Type B pancreatic cell (in vitro differentiated cells): ENCODE data around the gene LMAN2L. TPM values are rescaled to one million over a fixed set of nuclear protein-coding genes. Genes with fewer than 3 reads are reported as not detected.

Experiments
- DNase-seq: peaks from one replicate; pipeline ENCODE4 v3.0.0; 2021; ENCODE audit warnings: mixed read lengths; ENCODE audit not compliant: unreplicated experiment; ENCODE audit errors: extremely low spot score
- H3K27ac Mint-ChIP-seq: 2 replicates; pipeline ENCODE4 v1.8.0; 2021; ENCODE audit warnings: mild to moderate bottlenecking, mixed read lengths
- H3K27me3 Mint-ChIP-seq: 2 replicates; pipeline ENCODE4 v1.8.0; 2021; ENCODE audit warnings: mixed read lengths
- H3K36me3 Mint-ChIP-seq: 2 replicates; pipeline ENCODE4 v1.8.0; 2021; ENCODE audit warnings: mixed read lengths
- H3K4me1 Mint-ChIP-seq: one replicate; pipeline ENCODE4 v1.8.0; 2021; ENCODE audit warnings: mixed read lengths; ENCODE audit not compliant: unreplicated experiment
- H3K4me3 Mint-ChIP-seq: 2 replicates; pipeline ENCODE4 v1.8.0; 2021; ENCODE audit warnings: mild to moderate bottlenecking, mixed read lengths
- H3K9me3 Mint-ChIP-seq: 2 replicates; pipeline ENCODE4 v1.8.0; 2021; ENCODE audit warnings: mixed read lengths
- total RNA-seq: library from RNA; stranded (reverse); gene quantifications from 2 replicates; pipeline ENCODE4 v1.2.1, GENCODE V29; 2021; ENCODE audit warnings: low replicate concordance
- TF ChIP-seq, protein P1 (sequence below): fragments of 200-600 bp; sonication (generic); conservative IDR thresholded peaks from 2 replicates; pipeline ENCODE4 v1.5.0; 2021; ENCODE audit warnings: antibody characterized with exemption, mild to moderate bottlenecking

LMAN2L gene
- total RNA-seq, 1 donor from 2014 or later: 31.9 TPM

DNA sequence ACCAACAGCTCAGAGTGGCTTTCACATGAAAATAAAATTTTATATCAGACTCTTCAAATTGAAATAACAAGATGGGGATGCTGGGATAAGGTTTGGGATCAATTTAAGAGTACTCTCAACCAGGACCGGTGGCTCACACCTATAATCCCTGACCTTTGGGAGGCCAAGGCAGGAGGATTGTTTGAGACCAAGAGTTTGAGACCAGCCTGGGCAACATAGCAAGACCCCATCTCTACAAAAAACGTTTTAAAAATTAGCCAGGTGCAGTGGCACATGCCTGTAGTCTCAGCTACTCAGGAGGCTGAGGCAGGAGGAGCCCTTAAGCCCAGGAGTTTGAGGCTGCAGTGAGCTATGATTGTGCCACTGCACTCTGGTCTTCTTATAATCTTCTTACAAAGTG lies 2.6 kb downstream of the LMAN2L start:
- DNase-seq: no peak
- Mint-ChIP-seq H3K27me3 (no peaks in the 10 kb centered on the region), H3K27ac (no peak overlapping the region), H3K9me3 (no peaks in the 10 kb centered on the region), H3K4me1 (peaks cover 38% of the 10 kb centered on the region), H3K36me3 (peaks cover 30% of the 10 kb centered on the region), H3K4me3 (no peak overlapping the region)
- TF ChIP-seq, protein P1, sequence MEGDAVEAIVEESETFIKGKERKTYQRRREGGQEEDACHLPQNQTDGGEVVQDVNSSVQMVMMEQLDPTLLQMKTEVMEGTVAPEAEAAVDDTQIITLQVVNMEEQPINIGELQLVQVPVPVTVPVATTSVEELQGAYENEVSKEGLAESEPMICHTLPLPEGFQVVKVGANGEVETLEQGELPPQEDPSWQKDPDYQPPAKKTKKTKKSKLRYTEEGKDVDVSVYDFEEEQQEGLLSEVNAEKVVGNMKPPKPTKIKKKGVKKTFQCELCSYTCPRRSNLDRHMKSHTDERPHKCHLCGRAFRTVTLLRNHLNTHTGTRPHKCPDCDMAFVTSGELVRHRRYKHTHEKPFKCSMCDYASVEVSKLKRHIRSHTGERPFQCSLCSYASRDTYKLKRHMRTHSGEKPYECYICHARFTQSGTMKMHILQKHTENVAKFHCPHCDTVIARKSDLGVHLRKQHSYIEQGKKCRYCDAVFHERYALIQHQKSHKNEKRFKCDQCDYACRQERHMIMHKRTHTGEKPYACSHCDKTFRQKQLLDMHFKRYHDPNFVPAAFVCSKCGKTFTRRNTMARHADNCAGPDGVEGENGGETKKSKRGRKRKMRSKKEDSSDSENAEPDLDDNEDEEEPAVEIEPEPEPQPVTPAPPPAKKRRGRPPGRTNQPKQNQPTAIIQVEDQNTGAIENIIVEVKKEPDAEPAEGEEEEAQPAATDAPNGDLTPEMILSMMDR: no peak

DNA sequence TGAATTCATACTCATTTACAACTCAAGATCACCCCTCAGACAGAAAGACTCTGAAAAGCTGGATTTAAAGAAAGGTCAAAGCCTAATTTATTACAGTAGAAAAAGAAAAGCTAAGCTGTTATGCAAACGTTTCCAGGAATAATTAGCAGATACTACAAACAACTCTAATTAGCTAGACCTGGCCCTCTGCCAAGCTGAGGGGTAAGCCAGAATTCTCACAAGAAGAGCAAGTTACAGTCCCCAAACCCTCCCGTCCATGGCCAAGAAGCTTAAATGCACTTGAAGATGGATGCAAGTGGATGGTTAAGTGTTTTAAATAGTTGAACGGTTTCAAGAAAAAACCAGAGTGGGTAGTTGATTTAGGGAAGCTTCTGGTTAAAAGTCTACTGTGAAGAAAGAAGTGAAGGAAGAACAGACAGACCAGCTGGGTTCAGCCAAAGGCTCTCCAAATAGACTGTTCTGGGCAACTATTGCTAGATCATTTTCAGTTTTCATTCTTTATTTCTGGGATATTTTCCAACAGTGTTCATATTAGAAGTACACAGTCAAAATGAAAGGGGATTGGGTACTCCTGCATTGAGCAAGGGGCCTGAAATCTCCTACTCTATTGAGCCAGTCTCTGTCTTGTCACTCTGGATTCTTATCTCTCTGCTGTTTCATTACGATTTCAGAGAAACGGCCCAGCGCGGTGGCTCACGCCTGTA lies 4.8 kb downstream of the LMAN2L start:
- Mint-ChIP-seq H3K4me3 (no peak overlapping the region), H3K4me1 (peaks cover 33% of the 10 kb centered on the region), H3K27ac (no peak overlapping the region), H3K27me3 (no peaks in the 10 kb centered on the region), H3K36me3 (peaks cover 41% of the 10 kb centered on the region), H3K9me3 (no peaks in the 10 kb centered on the region)
- TF ChIP-seq, protein P1: no peak
- DNase-seq: no peak

DNA sequence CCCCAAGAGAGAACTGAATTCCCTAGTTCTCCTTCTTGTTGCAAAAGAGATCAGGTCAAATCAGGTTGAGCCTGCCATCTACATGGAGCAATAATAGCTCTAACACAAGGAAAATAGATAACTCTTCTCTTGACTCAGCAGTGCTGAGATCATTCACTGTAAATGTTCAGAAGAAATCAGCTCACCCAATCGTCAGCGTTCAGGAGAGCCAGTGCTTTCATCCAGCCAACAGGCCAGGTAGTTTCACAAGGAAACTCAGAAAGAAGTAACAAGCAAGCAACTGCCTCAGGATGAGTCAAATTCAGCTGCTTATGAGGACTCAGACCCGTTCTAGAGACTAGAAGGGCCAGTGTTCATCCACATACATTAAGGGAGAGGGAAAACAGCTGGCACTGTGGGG lies 5.9 kb downstream of the LMAN2L start:
- Mint-ChIP-seq H3K27ac (no peak overlapping the region), H3K27me3 (no peaks in the 10 kb centered on the region), H3K4me1 (peaks cover 22% of the 10 kb centered on the region), H3K36me3 (peaks cover 34% of the 10 kb centered on the region), H3K9me3 (no peaks in the 10 kb centered on the region), H3K4me3 (no peak overlapping the region)
- DNase-seq: no peak
- TF ChIP-seq, protein P1: no peak

DNA sequence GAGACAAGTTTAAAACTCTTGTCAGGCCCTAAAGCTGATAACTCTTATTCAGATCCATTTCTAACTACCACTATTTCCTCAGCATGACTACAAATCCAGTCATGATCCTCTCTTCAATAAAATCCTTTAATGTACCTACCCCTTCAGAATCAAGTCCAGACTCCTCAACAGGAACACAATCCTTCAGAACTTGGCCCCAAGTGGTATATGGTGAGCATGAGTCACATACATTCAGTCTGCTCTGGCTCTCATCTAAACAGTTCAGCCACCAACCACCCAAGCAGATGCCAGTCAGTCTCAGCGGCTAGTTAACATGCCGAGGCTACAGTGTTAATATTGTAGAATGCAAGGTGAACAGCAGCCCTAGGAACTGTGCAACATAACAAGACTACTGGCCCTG lies 9.7 kb downstream of the LMAN2L start:
- H3K27ac Mint-ChIP-seq: no peak overlapping the region
- H3K27me3 Mint-ChIP-seq: no peaks in the 10 kb centered on the region
- no peak overlapping the region for H3K4me3 Mint-ChIP-seq

DNA sequence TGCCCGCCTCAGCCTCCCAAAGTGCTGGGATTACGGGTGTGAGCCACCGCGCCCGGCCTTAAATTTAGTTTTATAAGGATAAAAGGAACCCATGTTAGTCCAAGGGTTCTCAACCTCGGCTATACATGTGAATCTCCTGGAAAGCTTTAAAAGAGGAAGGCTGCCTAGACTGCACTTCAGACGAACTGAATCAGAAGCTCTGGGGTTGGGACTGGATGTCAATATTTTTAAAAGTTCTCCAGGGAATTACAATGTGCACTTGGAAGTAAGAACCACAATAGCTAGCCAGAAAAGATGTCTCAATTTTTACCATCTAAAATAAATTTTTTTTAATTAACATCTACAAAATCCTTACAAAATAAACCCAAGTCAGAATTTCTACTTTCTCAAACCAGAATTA lies 10.1 kb downstream of the LMAN2L start:
- Mint-ChIP-seq H3K27ac (no peak overlapping the region), H3K27me3 (no peaks in the 10 kb centered on the region), H3K9me3 (no peaks in the 10 kb centered on the region), H3K36me3 (peaks cover 35% of the 10 kb centered on the region), H3K4me1 (peaks cover 3% of the 10 kb centered on the region), H3K4me3 (no peak overlapping the region)
- TF ChIP-seq, protein P1: no peak
- no peak for DNase-seq

More for the DNA sequence above, 9.7 kb downstream of the LMAN2L start:
- TF ChIP-seq, protein P1: no peak
- H3K4me1 Mint-ChIP-seq: peaks cover 7% of the 10 kb centered on the region
- DNase-seq: no peak
- peaks cover 39% of the 10 kb centered on the region for H3K36me3 Mint-ChIP-seq
- H3K9me3 Mint-ChIP-seq: no peaks in the 10 kb centered on the region

DNA sequence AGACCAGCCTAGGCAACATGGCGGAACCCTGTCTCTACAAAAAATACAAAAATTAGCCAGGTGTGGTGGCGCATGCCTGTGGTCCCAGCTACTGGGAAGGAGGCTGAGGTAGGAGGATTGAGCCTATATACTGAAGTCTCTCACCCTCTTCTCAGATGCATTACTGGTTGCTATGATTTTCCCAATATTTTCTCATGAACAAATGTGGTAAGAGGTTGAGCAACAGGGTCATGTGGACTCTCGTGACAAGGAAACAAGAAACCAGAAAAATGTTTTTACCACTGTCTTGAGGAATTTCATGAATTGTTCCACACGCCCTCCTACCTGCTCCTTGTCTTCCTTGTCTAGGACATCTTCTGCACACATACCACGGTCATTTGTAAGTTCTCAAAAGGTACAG lies 12.4 kb downstream of the LMAN2L start:
- no peak overlapping the region for H3K4me3 Mint-ChIP-seq
- H3K9me3 Mint-ChIP-seq: no peaks in the 10 kb centered on the region
- DNase-seq: no peak
- H3K4me1 Mint-ChIP-seq: no peaks in the 10 kb centered on the region
- peaks cover 32% of the 10 kb centered on the region for H3K36me3 Mint-ChIP-seq
- TF ChIP-seq, protein P1: no peak
- no peaks in the 10 kb centered on the region for H3K27me3 Mint-ChIP-seq
- H3K27ac Mint-ChIP-seq: peak overlapping the region; percentile 9
